ENCODE data around the gene PEG3.

The PEG3 gene

GRCh38 chr19:56823417-56823816 lies 17.1 kb downstream of the PEG3 start:
- H3K4me3 ChIP-seq (ENCODE audit: low read depth, low read length), result no peak overlapping the region
- no peak for DNase-seq (ENCODE audit: low read depth)
- TF ChIP-seq CTCF (IDR thresholded peaks at IDR 0.05; ENCODE audit: low read depth, low read length, missing control alignments), result no peak

- DNase-seq (ENCODE audit: low read depth), result no peak
- no peak for TF ChIP-seq CTCF (IDR thresholded peaks at IDR 0.05; ENCODE audit: low read depth, low read length, missing control alignments)
- H3K4me3 ChIP-seq (ENCODE audit: low read depth, low read length), result no peak overlapping the region
These were observed 17.8 kb downstream of the PEG3 start for GRCh38 chr19:56822755-56823154.

GRCh38 chr19:56821675-56822074 lies 18.9 kb downstream of the PEG3 start:
- no peak overlapping the region for H3K4me3 ChIP-seq (ENCODE audit: low read depth, low read length)
- no peak for TF ChIP-seq CTCF (IDR thresholded peaks at IDR 0.05; ENCODE audit: low read depth, low read length, missing control alignments)
- DNase-seq (ENCODE audit: low read depth), result no peak

- DNase-seq (ENCODE audit: low read depth), result no peak
- no peak for TF ChIP-seq CTCF (IDR thresholded peaks at IDR 0.05; ENCODE audit: low read depth, low read length, missing control alignments)
These were observed 19.3 kb downstream of the PEG3 start for GRCh38 chr19:56821209-56821608.

GRCh38 chr19:56819166-56819565 lies 21.4 kb downstream of the PEG3 start:
- no peak for DNase-seq (ENCODE audit: low read depth)
- no peak for TF ChIP-seq CTCF (IDR thresholded peaks at IDR 0.05; ENCODE audit: low read depth, low read length, missing control alignments)
- H3K4me3 ChIP-seq (ENCODE audit: low read depth, low read length), result no peak overlapping the region

More at GRCh38 chr19:56821209-56821608, 19.3 kb downstream of the PEG3 start:
- H3K4me3 ChIP-seq (ENCODE audit: low read depth, low read length), result no peak overlapping the region

- no peak for TF ChIP-seq CTCF (IDR thresholded peaks at IDR 0.05; ENCODE audit: low read depth, low read length, missing control alignments)
- no peak overlapping the region for H3K4me3 ChIP-seq (ENCODE audit: low read depth, low read length)
- DNase-seq (ENCODE audit: low read depth), result no peak
These were observed 25.9 kb downstream of the PEG3 start for GRCh38 chr19:56814656-56815055.

GRCh38 chr19:56813531-56813930 lies 27.0 kb downstream of the PEG3 start:
- no peak for TF ChIP-seq CTCF (IDR thresholded peaks at IDR 0.05; ENCODE audit: low read depth, low read length, missing control alignments)
- no peak overlapping the region for H3K4me3 ChIP-seq (ENCODE audit: low read depth, low read length)
- DNase-seq (ENCODE audit: low read depth), result no peak
